Esophagus muscularis mucosa (tissue), 4 donors: ENCODE measurements around the gene SKP1. TPM values are rescaled to one million over a fixed set of nuclear protein-coding genes. Genes with fewer than 3 reads are reported as not detected.

Experiments
- DNase-seq: peaks from one replicate; pipeline ENCODE4 v3.0.0-alpha.2; 2017; ENCODE audit errors: extremely low spot score
- H3K27ac ChIP-seq, 4 donors: fragments of 200-600 bp; sonication (generic); replicated peaks in 1 of 4; 1 replicate in 3 of 4; 2 replicates in 1 of 4; pipeline ENCODE4 v1.5.1; 2016 to 2019; ENCODE audit warnings: mild to moderate bottlenecking in 1 of 4
- H3K27me3 ChIP-seq, 4 donors: fragments of 200-600 bp; sonication (generic); one replicate each; pipeline versions ENCODE4 v1.5.1 to v1.6.0; 2016 to 2019
- H3K36me3 ChIP-seq, 4 donors: fragments of 200-600 bp; sonication (generic); one replicate each; pipeline ENCODE4 v1.5.1; 2016 to 2019
- H3K4me1 ChIP-seq, 4 donors: fragments of 200-600 bp; sonication (generic); one replicate each; pipeline ENCODE4 v1.5.1; 2016 to 2019
- H3K4me3 ChIP-seq, 4 donors: fragments of 200-600 bp; sonication (generic); 1 replicate in 2 of 4; 2 replicates in 2 of 4; pipeline ENCODE4 v1.5.1; 2016 to 2019; ENCODE audit warnings: mild to moderate bottlenecking in 4 of 4, moderate library complexity in 1 of 4
- H3K9me3 ChIP-seq, 4 donors: fragments of 200-600 bp; sonication (generic); 1 replicate in 3 of 4; 2 replicates in 1 of 4; pipeline ENCODE4 v1.5.1; 2016 to 2019
- EP300 ChIP-seq: sonication (generic); formaldehyde crosslinking; IDR thresholded peaks from one replicate; pipeline ENCODE4 v1.6.1; 2017; ENCODE audit warnings: antibody characterized with exemption
- POLR2A ChIP-seq: fragments of 450-650 bp; IDR thresholded peaks from one replicate; pipeline ENCODE4 v1.6.1; 2017; ENCODE audit warnings: antibody characterized with exemption, moderate library complexity, mild to moderate bottlenecking, low read depth
- POLR2AphosphoS5 ChIP-seq, 2 donors: sonication (generic); formaldehyde crosslinking; IDR thresholded peaks; one replicate each; pipeline ENCODE4 v1.6.1; 2017; ENCODE audit warnings: antibody characterized with exemption in 2 of 2
- WGBS: methylation state at CpG from one replicate; pipeline ENCODE4 v1.1.5; 2018; 5-methylcytosine and 5-hydroxymethylcytosine counted together
- intact Hi-C: fragments of 100-400 bp; cut with DNase I; formaldehyde crosslinking; loops from one replicate; pipeline ENCODE4 v1.15.1; 2023
- total RNA-seq, 4 donors: library from RNA; depleted of rRNA; stranded (reverse); fragments of >200 nt; gene quantifications; one replicate each; pipeline versions ENCODE4 v1.1.0 to v1.2.1, GENCODE V29; 2016
- TF ChIP-seq, protein P1 (sequence below), 3 experiments: fragments of 200-600 bp in 2 of 3; fragments of 450-650 bp in 1 of 3; sonication (generic) in 2 of 3; IDR thresholded peaks; one replicate each; pipeline ENCODE4 v1.5.1; 2017 to 2019; ENCODE audit warnings: antibody characterized with exemption in 3 of 3, mild to moderate bottlenecking in 2 of 3, moderate library complexity in 1 of 3

Gene SKP1
- total RNA-seq, 4 donors from 2014 or later, result 170 to 345 (median 322) TPM

DNA sequence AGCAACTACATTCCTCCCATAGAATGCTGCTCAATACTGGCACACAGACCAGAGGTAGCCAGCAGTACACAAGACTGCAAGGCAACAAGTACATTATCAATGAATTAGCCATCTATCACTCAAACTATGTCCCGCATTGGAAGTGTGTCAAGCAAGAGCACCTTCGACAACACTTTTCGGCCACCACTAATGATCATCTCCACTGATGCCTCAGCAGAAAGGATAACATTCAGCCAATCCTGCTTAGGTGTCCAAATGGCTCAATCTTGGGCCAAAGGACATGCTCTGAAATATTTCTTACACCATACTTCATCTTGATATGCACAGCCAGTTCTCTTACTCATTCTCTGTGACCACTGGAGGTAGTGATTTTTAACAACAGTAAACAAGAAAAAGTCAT, 25.0 kb downstream of the SKP1 start:
- no peak overlapping the region for H3K4me3 ChIP-seq
- no peaks in the 10 kb centered on the region for H3K9me3 ChIP-seq
- H3K36me3 ChIP-seq, result peaks cover 28 to 95% (median 68%) of the 10 kb centered on the region in 4 donors
- DNase-seq, result no peak
- TF ChIP-seq EP300 (no peak), POLR2AphosphoS5 (IDR thresholded peaks at IDR 0.05) (no peak), POLR2A (no peak)
- TF ChIP-seq, protein P1, sequence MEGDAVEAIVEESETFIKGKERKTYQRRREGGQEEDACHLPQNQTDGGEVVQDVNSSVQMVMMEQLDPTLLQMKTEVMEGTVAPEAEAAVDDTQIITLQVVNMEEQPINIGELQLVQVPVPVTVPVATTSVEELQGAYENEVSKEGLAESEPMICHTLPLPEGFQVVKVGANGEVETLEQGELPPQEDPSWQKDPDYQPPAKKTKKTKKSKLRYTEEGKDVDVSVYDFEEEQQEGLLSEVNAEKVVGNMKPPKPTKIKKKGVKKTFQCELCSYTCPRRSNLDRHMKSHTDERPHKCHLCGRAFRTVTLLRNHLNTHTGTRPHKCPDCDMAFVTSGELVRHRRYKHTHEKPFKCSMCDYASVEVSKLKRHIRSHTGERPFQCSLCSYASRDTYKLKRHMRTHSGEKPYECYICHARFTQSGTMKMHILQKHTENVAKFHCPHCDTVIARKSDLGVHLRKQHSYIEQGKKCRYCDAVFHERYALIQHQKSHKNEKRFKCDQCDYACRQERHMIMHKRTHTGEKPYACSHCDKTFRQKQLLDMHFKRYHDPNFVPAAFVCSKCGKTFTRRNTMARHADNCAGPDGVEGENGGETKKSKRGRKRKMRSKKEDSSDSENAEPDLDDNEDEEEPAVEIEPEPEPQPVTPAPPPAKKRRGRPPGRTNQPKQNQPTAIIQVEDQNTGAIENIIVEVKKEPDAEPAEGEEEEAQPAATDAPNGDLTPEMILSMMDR (IDR thresholded peaks at IDR 0.05), result no peak
- intact Hi-C loops, result no loop called here
- 82% methylated on average over 3 of the region's 3 CpGs for WGBS
- H3K4me1 ChIP-seq, result peaks cover 27 to 41% (median 37%) of the 10 kb centered on the region in 4 donors
- H3K27ac ChIP-seq, result no peak overlapping the region
- no peaks in the 10 kb centered on the region for H3K27me3 ChIP-seq

DNA sequence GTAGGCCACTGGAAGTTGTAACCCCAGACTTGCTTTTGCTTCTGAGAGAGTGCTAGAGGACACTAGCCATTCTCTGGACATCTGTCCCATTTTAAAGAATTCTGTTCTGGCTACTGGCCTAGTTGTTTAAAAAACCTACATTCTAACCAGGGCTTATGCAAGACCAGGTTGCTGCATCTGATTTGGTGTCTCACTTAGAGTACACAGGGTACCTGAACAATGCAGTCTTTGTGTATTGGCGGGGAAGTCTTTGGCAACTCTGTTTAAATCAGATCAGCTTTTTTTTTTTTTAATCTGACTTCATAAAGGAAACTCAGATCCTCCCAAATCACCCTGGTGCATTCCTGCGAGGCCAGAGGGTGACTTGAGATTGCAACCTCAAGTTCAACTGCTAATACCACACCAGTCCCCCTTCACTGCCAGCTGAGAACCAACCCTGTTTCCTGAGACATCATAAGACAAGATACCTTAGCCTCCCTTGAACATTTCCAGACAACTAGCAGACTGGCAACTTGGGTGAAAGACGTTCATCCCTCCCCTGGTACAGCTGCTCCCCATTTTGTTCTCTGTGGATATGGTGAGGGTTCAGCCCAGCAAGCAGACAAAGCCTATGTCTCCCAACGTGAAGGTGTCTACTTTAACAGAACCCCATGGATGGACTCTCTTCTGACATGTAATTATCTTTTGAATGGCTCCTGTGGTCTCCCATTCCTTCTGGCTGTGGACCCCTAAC, 27.0 kb downstream of the SKP1 start:
- peak overlapping the region in 2 of 4 donors; percentile 25 to 39 for H3K27ac ChIP-seq
- TF ChIP-seq POLR2A (no peak), POLR2AphosphoS5 (IDR thresholded peaks at IDR 0.05) (no peak), EP300 (no peak)
- TF ChIP-seq, protein P1 (IDR thresholded peaks at IDR 0.05), result no peak
- H3K4me1 ChIP-seq, result peaks cover 38 to 55% (median 50%) of the 10 kb centered on the region in 4 donors
- no peak for DNase-seq
- intact Hi-C loops, result loop anchor here (5.0 kb wide), 1 partner anchor 112 kb away; no protein-coding TSS in a partner anchor
- peaks cover 38 to 95% (median 68%) of the 10 kb centered on the region in 4 donors for H3K36me3 ChIP-seq
- H3K27me3 ChIP-seq, result no peaks in the 10 kb centered on the region
- H3K9me3 ChIP-seq, result no peaks in the 10 kb centered on the region
- H3K4me3 ChIP-seq, result no peak overlapping the region
- WGBS, result 77% methylated on average over 4 of the region's 4 CpGs

DNA sequence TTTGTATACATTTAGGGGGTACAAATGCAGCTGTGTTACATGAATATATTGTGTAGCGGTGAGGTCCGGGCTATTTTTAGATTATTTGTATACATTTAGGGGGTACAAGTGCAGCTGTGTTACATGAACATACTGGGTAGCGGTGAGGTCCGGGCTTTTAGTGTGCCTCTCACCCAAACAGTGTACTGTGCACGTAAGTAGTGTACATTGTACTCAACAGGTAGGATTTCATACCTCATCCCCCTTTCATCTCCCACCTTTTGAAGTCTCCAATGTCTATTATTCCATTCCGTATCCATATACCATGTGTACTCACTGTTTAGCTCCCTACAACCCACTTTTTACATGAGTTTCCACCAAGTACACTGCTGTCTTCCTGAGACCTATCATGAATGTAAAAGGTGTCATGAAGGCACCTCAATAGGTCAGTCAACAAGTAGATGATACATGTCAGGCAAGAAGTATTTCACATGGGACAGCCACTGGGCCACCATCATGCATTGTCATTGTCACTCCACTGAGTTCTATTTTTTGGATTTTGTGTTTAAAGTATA, 27.7 kb downstream of the SKP1 start:
- H3K27ac ChIP-seq, result no peak overlapping the region
- no peaks in the 10 kb centered on the region for H3K9me3 ChIP-seq
- WGBS, result 76% methylated on average over 6 of the region's 6 CpGs
- no peak for DNase-seq
- intact Hi-C loops, result loop anchor here (5.0 kb wide), 1 partner anchor 112 kb away; no protein-coding TSS in a partner anchor
- peaks cover 37 to 96% (median 71%) of the 10 kb centered on the region in 4 donors for H3K36me3 ChIP-seq
- H3K4me1 ChIP-seq, result peaks cover 38 to 55% (median 50%) of the 10 kb centered on the region in 4 donors
- H3K4me3 ChIP-seq, result no peak overlapping the region
- no peaks in the 10 kb centered on the region for H3K27me3 ChIP-seq
- TF ChIP-seq, protein P1 (IDR thresholded peaks at IDR 0.05), result no peak

DNA sequence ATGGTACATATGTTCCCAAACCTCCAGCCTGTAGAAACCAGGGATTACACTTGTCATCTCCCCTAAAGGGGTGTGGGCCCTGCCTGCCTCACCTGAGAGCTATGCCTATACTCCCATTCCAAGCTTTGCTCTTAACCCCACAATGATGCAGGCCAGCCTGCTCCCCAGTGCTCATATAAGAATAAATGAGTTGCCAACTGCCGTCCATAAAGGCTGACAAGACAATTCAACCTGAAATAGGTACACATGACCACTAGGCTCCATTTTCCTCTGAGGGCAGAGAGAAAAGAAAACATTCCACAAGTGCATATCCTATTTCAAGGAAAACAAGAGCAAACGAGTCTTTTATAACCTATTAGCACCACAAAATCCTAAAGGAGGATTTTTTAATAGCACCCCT, 28.4 kb downstream of the SKP1 start:
- no peak for DNase-seq
- H3K36me3 ChIP-seq, result peaks cover 30 to 96% (median 75%) of the 10 kb centered on the region in 4 donors
- H3K4me3 ChIP-seq, result no peak overlapping the region
- H3K4me1 ChIP-seq, result peaks cover 38 to 55% (median 50%) of the 10 kb centered on the region in 4 donors
- 63% methylated on average over 2 of the region's 2 CpGs for WGBS
- H3K27me3 ChIP-seq, result no peaks in the 10 kb centered on the region
- intact Hi-C loops, result loop anchor here (5.0 kb wide), 1 partner anchor 111 kb away; no protein-coding TSS in a partner anchor
- no peaks in the 10 kb centered on the region for H3K9me3 ChIP-seq
- no peak for TF ChIP-seq POLR2AphosphoS5 (IDR thresholded peaks at IDR 0.05)
- TF ChIP-seq EP300, result no peak
- TF ChIP-seq, protein P1 (IDR thresholded peaks at IDR 0.05), result no peak
- TF ChIP-seq POLR2A, result no peak
- H3K27ac ChIP-seq, result no peak overlapping the region
